SK-N-MC (cell line): Measurements from ENCODE around the gene PPARGC1A.

Source experiments
- DNase-seq: peaks from one replicate; pipeline ENCODE4 v3.0.0-alpha.2; 2011; ENCODE audit warnings: low read depth, low spot score
- H3K27ac ChIP-seq: fragments of 200-600 bp; sonication (generic); 2 replicates; pipeline ENCODE4 v1.5.1; 2016; ENCODE audit warnings: mixed run types
- H3K36me3 ChIP-seq: fragments of 200-600 bp; sonication (generic); 2 replicates; pipeline ENCODE4 v1.6.1; 2017; ENCODE audit warnings: antibody characterized with exemption, low read length, mixed read lengths; ENCODE audit not compliant: insufficient read depth
- H3K4me3 ChIP-seq: fragments of 200-600 bp; sonication (generic); 2 replicates; pipeline ENCODE4 v1.5.1; 2016
- H3K9ac ChIP-seq: fragments of 200-600 bp; sonication (generic); 2 replicates; pipeline ENCODE4 v1.8.0; 2017; ENCODE audit warnings: mixed run types, mixed read lengths; ENCODE audit not compliant: insufficient read length
- H3K9me3 ChIP-seq: fragments of 200-600 bp; sonication (generic); 2 replicates; pipeline ENCODE4 v1.6.1; 2017; ENCODE audit warnings: low read depth, mild to moderate bottlenecking, antibody characterized with exemption, low read length, moderate library complexity, mixed read lengths
- EZH2 ChIP-seq: fragments of 200-600 bp; sonication (generic); IDR thresholded peaks from one replicate; pipeline ENCODE4 v1.6.1; 2017; ENCODE audit warnings: antibody characterized with exemption
- FOXP2 ChIP-seq: optimal IDR thresholded peaks from 2 replicates; pipeline ENCODE3; 2011; ENCODE audit warnings: mild to moderate bottlenecking, moderate library complexity; ENCODE audit not compliant: insufficient read depth; ENCODE audit errors: extremely low read length, control extremely low read depth
- POLR2AphosphoS5 ChIP-seq: IDR thresholded peaks from 2 replicates; pipeline ENCODE4 v1.6.1; 2012; ENCODE audit warnings: mild to moderate bottlenecking, low read depth, low read length, borderline replicate concordance

The PPARGC1A gene

DNA sequence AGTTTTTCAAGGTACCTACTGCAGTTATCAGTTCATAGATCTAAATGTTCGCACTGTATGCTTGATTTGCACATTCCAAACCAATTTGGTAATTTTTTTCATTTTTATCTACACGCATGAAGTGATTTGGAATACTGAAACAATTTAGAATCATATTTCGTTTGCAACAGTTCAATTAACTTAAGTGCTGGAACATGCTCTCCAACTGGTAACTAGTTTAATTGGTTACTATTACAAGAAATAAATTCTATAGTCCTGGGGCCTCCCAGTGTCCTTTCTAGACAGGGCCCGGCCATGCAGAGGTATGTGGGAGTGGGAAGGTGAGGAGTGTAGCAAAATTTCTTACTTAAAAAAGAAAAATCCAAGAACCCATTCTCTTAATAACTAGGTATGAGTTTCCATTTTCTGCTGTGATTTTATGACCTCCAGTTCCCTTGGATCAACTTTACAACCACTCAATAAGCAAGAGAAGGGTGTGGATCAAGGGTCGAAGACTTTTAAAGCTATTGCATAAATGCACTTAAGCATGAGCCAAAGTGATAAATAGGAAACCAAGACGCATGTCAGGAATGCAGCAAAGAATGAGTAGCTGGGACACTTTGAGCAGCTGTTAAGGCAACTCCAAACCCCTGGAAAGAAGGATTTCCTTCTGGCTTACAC is 106.9 kb downstream of the PPARGC1A start:
- TF ChIP-seq FOXP2 (no peak), EZH2 (no peak), POLR2AphosphoS5 (no peak)
- no peak for DNase-seq
- H3K4me3 ChIP-seq, result no peak overlapping the region
- no peaks in the 10 kb centered on the region for H3K36me3 ChIP-seq
- no peaks in the 10 kb centered on the region for H3K9me3 ChIP-seq
- no peak overlapping the region for H3K27ac ChIP-seq
- no peak overlapping the region for H3K9ac ChIP-seq

DNA sequence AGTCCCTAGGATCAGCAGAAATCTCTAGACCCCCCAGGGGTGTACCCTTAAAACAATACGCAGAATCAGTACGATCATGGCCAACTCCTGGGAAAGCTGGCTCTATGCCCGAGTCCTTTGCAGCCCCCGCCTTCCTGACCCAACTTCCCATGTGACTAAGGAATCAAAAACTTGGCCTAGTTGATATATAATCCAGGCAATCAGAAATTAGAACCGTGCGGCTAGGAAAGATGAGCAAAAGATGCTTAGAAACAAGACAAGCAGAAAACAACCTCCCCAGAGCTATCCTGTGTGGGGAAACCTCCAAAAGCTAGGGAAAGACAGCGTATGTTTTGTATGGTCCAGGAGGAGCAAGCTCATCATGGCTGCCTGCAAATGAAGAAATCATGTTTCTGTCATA is 110.0 kb downstream of the PPARGC1A start:
- Histone ChIP-seq H3K27ac (no peak overlapping the region), H3K36me3 (no peaks in the 10 kb centered on the region), H3K9me3 (no peaks in the 10 kb centered on the region), H3K9ac (no peak overlapping the region), H3K4me3 (no peak overlapping the region)
- no peak for TF ChIP-seq EZH2
- no peak for TF ChIP-seq POLR2AphosphoS5
- no peak for TF ChIP-seq FOXP2
- no peak for DNase-seq

DNA sequence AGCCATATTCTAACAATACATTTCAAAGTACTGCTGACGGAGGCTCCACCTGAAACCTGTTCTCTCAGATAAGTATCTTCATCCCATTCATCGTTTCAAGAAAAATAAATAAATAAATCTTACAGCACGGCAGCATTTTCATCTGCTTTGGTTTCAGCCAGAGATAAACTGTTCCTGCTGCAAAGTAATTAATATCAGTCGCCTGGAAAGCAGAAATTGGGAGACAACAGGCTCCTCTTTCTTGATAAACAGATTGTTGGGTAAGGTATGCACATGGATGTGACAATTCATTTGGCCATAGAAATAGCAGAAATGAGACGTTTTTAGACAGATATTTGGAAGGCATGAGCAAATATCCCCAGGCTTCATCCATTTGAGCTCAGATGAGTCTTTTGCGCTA is 110.4 kb downstream of the PPARGC1A start:
- no peak for DNase-seq
- H3K36me3 ChIP-seq, result no peaks in the 10 kb centered on the region
- H3K9me3 ChIP-seq, result no peaks in the 10 kb centered on the region
- H3K27ac ChIP-seq, result no peak overlapping the region
- no peak overlapping the region for H3K9ac ChIP-seq
- TF ChIP-seq POLR2AphosphoS5, result no peak
- no peak for TF ChIP-seq FOXP2
- no peak for TF ChIP-seq EZH2
- no peak overlapping the region for H3K4me3 ChIP-seq

DNA sequence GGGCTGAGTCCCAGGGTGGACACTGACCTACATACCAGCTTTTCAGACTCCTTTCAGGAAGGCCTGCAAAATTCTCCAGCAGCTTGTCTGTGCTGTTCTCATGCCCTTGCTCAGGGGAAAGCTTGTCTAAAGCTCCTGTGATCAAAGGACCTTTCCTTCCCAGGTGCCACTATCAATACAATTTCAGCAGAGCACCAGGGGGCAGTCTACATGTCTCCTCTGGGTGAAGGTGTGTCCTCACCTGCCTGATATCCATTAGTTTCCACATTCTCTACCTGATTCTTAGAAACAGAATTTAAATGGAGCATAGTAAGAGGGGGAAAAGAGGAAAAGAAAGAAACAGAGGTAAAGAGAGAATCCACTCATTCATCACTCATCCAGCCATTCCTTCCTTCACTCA is 114.2 kb downstream of the PPARGC1A start:
- DNase-seq, result no peak
- TF ChIP-seq EZH2 (no peak), POLR2AphosphoS5 (no peak), FOXP2 (no peak)

DNA sequence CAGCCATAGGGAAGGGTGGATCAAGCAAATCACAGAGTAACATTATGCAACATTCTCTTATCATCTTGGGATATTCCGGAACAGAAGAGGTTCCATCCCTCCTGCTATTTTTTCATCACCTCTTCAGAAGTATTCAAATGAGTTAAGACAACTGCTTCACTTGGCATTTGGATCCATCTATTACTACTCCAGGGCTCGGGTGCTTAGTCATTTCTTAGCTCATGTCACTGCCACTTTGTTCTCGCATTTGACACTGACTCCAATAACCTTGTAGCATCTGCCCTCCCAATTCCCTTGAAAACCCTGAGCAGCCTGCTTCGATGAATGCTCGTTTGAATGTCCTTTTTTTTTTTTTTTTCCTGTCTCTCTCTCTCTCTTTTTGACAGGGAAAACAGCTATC is 114.9 kb downstream of the PPARGC1A start:
- Histone ChIP-seq H3K9ac (no peak overlapping the region), H3K36me3 (no peaks in the 10 kb centered on the region), H3K9me3 (no peaks in the 10 kb centered on the region), H3K27ac (no peak overlapping the region), H3K4me3 (no peak overlapping the region)
- no peak for TF ChIP-seq FOXP2
- no peak for TF ChIP-seq POLR2AphosphoS5
- no peak for TF ChIP-seq EZH2
- no peak for DNase-seq

More for the DNA sequence above, 114.2 kb downstream of the PPARGC1A start:
- no peaks in the 10 kb centered on the region for H3K9me3 ChIP-seq
- H3K4me3 ChIP-seq, result no peak overlapping the region
- no peak overlapping the region for H3K27ac ChIP-seq
- no peak overlapping the region for H3K9ac ChIP-seq
- no peaks in the 10 kb centered on the region for H3K36me3 ChIP-seq

DNA sequence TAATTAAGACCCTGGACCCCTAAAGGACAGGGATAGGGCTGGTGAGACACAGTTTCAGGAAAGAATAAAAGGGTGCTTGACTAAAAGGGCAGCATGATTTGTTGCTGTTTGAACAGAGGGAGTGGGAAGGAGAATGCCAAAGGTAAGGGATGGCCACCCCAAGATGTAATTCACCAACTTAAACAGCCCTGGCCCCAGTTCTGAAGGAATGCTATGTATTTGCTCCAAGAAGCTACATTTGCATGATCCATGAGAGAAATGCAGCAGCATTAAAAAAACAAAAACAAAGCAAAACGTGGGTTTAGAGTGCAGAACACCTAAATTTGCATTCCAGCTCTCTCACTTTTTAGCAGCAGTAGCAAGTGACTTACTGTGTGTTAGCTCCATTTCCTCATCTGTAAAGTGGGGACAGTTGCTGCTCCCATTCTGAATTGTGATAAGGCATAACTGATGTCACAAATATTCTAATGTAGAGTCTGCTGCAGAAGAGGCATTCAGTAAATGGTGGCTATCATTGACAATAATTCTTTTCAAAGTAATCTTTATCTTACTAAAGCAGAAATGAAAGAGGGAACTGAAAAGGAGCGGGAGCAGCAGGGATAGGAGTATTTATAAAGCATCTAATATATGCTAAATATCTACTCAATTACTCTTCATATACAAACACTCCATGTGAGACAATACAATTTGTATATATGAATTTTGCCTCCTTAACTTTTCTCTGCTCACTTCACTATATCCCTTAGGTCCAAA is 115.8 kb downstream of the PPARGC1A start:
- Histone ChIP-seq H3K36me3 (no peaks in the 10 kb centered on the region), H3K27ac (no peak overlapping the region), H3K9ac (no peak overlapping the region), H3K9me3 (no peaks in the 10 kb centered on the region), H3K4me3 (no peak overlapping the region)
- no peak for TF ChIP-seq FOXP2
- TF ChIP-seq POLR2AphosphoS5, result no peak
- no peak for TF ChIP-seq EZH2
- no peak for DNase-seq

DNA sequence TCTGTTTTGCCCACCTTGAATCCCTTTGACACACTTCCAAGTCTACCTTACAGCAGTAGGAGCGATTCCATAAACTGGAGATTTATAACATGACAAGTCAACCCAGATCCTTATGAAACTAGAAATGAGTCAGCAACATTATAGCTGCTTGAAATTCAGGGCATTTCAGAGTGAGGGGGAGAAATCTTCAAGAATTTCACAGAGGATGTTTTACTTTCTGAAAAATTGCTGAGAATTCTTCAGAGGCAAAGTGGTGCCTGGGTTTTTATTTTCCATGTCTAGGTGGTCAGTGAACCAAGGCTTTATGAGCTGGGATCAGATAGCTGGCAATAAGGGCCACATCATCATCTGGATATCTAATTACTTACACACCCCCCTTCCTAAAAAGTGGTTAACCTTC is 119.8 kb downstream of the PPARGC1A start:
- DNase-seq, result no peak
- Histone ChIP-seq H3K9me3 (no peaks in the 10 kb centered on the region), H3K36me3 (no peaks in the 10 kb centered on the region), H3K9ac (no peak overlapping the region), H3K27ac (no peak overlapping the region), H3K4me3 (no peak overlapping the region)
- TF ChIP-seq FOXP2 (no peak), EZH2 (no peak), POLR2AphosphoS5 (no peak)

DNA sequence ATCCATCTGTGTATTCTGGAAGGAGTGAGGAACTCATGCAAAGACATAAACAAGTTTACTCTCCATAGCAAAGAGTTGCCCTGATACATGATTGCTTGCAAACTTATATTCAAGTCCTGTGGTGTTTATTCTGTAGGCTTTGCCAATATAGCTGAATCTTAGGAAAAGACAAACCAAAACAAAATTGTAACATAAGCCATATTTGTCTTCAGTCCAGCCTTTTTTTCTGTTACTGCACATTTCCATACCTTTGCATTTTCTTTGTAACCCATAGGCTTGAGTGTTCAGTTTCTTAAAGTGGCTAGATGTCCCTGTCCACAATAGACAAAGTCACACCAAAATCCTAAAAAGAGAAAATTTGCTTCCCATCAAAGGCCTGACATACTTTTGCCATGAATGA is 120.4 kb downstream of the PPARGC1A start:
- H3K9me3 ChIP-seq, result no peaks in the 10 kb centered on the region
- no peak for DNase-seq
- TF ChIP-seq POLR2AphosphoS5 (no peak), EZH2 (no peak), FOXP2 (no peak)
- H3K36me3 ChIP-seq, result no peaks in the 10 kb centered on the region
- H3K4me3 ChIP-seq, result no peak overlapping the region
- H3K27ac ChIP-seq, result no peak overlapping the region
- no peak overlapping the region for H3K9ac ChIP-seq
